GM19025 (cell line): ENCODE measurements around the gene PLA2G4A.

Experiments
- ATAC-seq: cut with Tn5 transposase; IDR thresholded peaks from one replicate; pipeline ENCODE4 v1.9.1; 2021; ENCODE audit warnings: mild to moderate bottlenecking, low read depth, moderate library complexity; ENCODE audit not compliant: unreplicated experiment

PLA2G4A gene

GRCh38 chr1:186869526-186870228 is 40.9 kb downstream of the PLA2G4A start:
- ATAC-seq, result no peak

GRCh38 chr1:186871784-186872183 is 43.0 kb downstream of the PLA2G4A start:
- no peak for ATAC-seq

GRCh38 chr1:186872291-186872690 is 43.5 kb downstream of the PLA2G4A start:
- ATAC-seq, result no peak

GRCh38 chr1:186873687-186874086 is 44.9 kb downstream of the PLA2G4A start:
- no peak for ATAC-seq

GRCh38 chr1:186875896-186876835 is 47.4 kb downstream of the PLA2G4A start:
- ATAC-seq, result no peak

GRCh38 chr1:186878356-186878755 is 49.6 kb downstream of the PLA2G4A start:
- no peak for ATAC-seq

GRCh38 chr1:186880982-186881381 is 52.2 kb downstream of the PLA2G4A start:
- no peak for ATAC-seq

GRCh38 chr1:186882372-186883134 is 53.8 kb downstream of the PLA2G4A start:
- no peak for ATAC-seq

GRCh38 chr1:186884251-186884650 is 55.5 kb downstream of the PLA2G4A start:
- no peak for ATAC-seq

- no peak for ATAC-seq
Measured at GRCh38 chr1:186887203-186887602, 58.5 kb downstream of the PLA2G4A start.

GRCh38 chr1:186888367-186888766 is 59.6 kb downstream of the PLA2G4A start:
- no peak for ATAC-seq

- no peak for ATAC-seq
Measured at GRCh38 chr1:186892936-186893335, 64.2 kb downstream of the PLA2G4A start.

GRCh38 chr1:186894415-186894814 is 65.7 kb downstream of the PLA2G4A start:
- ATAC-seq, result no peak

GRCh38 chr1:186896211-186896610 is 67.5 kb downstream of the PLA2G4A start:
- ATAC-seq, result no peak

- no peak for ATAC-seq
Measured at GRCh38 chr1:186897008-186897407, 68.3 kb downstream of the PLA2G4A start.

- ATAC-seq, result peak; percentile 81
Measured at GRCh38 chr1:186899577-186899976, 70.8 kb downstream of the PLA2G4A start.

- ATAC-seq, result no peak
Measured at GRCh38 chr1:186899977-186900376, 71.2 kb downstream of the PLA2G4A start.

GRCh38 chr1:186900539-186901237 is 71.9 kb downstream of the PLA2G4A start:
- no peak for ATAC-seq

- no peak for ATAC-seq
Measured at GRCh38 chr1:186901631-186902030, 72.9 kb downstream of the PLA2G4A start.
